ENCODE results near the gene FAM236A.
"Not testable (repeated sequence)": the region's sequence is repeated elsewhere in the genome, so short reads cannot be mapped to it uniquely, and the experiment has no call there.

Gene FAM236A

DNA sequence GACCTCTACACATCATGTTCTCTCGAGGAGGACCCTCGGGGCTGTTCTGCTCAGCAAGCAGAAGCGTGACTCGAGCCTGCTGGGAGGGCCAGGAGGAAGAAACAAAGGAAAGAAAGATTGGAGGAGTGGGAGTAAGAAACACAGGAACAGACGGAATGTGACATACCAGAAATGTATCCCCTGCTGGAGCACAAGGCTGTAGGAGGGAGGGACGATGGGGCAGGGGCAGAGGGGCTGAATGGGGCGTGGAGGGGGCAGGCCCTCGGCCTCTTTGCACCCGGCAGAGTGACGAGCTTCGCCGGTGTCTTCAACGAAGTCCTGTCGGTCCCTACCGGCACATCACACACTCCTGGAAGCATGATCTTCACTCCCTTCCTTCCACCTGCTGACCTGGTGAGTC is at the start of gene FAM236A:
TSS of gene FAM236A (plus strand) at position 301 of the 400 bp plus-strand sequence. CDS start at position 358, 57 bp downstream.
- DNase-seq (ENCODE audit: low read depth in 2 of 2), result not testable (repeated sequence)

DNA sequence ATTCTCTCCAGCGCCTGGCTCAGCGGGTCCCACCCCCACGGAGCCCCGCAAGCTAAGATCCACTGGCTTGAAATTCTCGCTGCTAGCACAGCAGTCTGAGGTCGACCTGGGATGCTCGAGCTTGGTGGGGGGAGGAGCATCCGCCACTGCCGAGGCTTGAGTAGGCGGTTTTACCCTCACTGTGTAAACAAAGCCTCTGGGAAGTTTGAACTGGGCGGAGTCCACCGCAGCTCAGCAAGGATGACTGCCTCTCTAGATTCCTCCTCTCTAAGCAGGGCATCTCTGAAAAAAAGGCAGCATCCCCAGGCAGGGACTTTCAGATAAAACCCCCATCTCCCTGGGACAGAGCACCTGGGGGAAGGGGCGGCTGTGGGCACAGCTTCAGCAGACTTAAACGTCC is 48.3 kb upstream of the FAM236A start:
- not testable (repeated sequence) for DNase-seq (ENCODE audit: low read depth in 2 of 2)

DNA sequence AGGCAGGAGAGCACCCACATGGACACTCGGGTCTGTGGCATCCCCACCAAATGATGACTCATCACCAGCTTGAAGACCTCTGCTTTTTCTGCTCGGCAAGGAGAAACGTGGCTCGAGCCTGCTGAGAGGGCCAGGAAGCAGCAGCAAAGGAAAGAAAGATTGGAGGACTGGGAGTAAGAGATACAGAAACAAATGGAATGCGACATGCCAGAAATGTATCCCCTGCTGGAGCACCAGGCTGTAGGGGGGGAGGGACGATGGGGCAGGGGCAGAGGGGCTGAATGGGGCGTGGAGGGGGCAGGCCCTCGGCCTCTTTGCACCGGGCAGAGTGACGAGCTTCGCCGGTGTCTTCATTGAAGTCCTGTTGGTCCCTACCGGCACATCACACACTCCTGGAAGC is 25.7 kb upstream of the FAM236A start, which contains the start of gene FAM236C:
TSS of gene FAM236C (plus strand) at position 301 of the 400 bp plus-strand sequence. CDS start 100 bp downstream, outside the sequence.
- DNase-seq (ENCODE audit: low read depth in 2 of 2), result not testable (repeated sequence)

DNA sequence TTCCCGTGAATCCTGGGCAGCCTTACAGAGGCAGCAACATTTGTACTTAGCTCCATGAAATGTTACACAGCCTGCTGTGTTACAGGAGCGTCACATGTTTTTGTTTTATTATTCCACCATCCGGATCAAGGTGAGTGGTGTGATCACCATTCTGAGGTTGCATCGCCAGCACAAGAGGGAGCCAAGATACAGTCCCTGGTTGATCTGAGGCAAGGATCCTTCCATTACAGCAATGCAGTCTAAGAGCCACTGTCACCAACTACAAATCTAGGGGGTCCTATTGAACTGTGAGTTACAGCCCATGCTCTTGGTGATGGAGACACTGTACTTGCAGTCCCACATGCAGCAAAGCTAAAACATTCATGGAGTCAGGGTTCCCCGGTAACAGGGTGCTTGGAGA is 21.9 kb upstream of the FAM236A start:
- DNase-seq (ENCODE audit: low read depth in 2 of 2), result not testable (repeated sequence)

DNA sequence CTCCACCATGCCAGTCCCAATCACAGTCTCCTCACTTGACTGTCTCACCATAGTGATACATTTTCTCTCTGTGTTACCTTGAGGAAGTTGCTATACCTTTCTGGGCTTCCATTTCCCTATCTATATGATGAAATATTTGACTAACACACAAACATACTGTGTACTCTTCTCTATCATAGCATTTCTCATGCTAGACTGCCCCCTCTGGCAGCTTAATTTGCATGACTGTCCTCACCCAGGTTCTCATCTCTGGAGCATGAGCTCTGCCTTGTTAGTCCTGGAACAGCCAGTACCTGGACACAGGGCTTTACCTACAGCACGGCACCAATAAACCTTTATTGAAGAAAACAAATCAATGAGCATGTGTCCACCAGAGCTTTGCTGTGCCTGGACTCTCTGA is 5.7 kb upstream of the FAM236A start:
- DNase-seq (ENCODE audit: low read depth in 2 of 2), result not testable (repeated sequence)

DNA sequence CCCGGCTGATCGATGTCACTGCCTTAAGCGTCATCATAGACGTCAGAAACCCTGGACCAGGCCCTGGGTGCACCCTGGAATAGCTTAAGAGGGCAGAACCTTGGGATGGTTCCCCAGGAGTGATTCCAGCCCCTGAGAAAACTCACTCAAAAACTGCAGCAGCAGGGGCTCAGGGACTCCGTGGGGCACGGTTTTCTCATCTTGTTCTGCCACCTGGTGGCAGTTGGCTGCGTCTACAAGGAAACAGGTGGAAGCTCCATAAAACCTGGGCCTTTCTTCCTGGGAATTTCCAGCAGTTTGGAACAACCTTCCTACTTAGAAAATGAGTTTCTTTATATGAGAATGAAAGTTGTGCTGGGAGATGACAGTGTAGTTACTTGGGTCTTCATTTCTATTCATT is 1.6 kb upstream of the FAM236A start:
- not testable (repeated sequence) for DNase-seq (ENCODE audit: low read depth in 2 of 2)

DNA sequence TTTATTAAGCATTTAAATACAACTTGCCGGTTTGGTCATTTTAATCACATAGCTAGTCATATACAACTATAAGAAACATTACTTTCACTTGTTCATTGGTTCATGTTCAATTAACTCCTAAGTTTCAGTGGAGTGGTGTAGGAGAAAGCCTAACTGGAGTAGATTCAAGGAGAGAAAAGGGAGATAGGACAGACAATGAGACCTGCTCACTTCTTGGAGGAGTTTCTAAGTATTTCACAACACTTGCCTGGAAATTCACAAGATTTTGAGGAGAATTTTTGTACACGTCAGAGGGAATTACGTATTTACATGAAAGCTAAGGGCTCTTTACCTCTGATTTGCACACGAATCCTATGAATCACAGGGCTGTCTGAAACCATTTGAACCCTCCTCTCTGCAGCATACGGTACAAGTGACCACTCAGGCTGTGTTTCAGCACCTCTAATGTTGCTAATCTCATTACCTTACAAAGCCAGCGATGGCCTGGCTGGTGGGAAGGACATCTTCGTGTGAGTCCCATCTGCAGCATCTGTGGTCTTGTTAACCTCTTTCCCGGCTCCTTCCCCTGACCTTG is 1.0 kb upstream of the FAM236A start:
- not testable (repeated sequence) for DNase-seq (ENCODE audit: low read depth in 2 of 2)

DNA sequence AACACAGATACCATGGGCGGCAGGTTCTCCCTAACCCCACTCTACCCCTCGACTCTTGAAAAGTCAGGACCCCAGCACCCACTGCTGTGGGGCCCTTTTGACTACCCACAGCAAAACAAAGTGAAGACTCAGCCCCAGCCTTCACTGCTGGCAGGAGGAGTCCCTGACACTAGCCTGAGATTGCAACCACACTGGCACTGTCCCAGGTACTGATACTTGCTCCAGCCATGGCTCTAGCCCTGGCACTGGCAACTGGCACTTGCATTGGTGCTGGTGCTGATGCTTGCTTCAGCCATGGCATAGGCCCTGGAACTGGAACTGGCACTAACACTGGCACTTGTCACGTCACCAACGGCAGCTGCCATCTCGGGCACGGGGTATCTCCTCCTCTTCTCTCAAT is 4.3 kb downstream of the FAM236A start:
- not testable (repeated sequence) for DNase-seq (ENCODE audit: low read depth in 2 of 2)

DNA sequence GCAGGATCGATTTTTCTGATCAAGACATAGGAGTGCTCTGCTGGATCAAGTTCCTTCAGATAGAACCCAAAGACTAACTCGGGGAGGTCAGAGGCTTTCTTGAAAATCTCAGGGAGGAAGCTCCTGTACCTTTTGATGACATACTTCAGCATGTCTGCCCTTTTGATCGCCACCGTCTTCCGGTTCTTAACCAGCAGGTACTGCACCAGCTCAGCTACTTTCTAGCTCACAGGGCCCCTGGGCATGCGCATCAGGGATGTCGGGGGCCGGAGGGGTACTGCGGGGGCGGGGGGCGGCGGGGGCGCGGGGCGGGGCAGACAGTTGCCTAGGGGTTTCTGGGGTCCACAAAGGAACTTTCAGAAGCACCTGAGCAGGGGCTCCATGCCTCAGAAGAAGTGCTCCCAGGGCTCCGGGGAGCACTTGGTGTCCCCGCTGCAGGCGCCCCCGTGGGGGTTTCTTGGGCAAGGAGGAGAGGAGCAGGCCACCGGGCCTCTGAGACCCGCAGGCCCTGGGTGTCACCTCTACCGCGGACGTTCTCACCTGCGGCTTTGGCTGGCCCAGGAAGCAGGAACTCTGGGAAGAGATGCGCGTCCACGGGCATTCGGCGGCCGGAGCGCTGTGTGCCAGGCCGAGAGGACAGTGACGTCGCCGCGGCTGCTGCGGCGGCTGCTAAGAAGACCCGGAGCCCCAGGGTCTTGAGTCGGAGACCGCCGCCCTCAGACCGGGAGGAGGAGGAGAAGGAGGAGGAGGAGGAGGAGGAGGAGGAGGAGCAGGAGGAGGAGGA is 5.2 kb downstream of the FAM236A start:
- not testable (repeated sequence) for DNase-seq (ENCODE audit: low read depth in 2 of 2)

DNA sequence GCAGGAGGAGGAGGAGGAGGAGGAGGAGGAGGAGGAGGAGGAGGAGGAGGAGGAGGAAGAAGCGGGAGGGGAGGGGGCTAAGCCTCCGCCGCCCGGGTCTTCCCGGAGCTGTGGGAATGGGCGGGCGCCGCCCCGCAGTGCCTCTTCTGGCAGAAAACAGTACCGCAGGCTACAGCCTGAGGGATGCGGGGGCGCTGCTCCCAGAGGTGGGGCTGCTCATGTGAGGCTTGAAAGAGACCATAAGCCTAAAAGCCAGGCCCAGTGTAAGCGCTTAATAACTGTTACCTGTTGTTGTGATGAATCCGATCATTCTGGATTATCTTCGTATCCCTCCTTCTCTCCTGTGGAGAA is 5.8 kb downstream of the FAM236A start, which contains the start of gene DMRTC1:
TSS of gene DMRTC1 (minus strand) at position 19 of the 351 bp plus-strand sequence. CDS start 68,143 bp downstream, outside the sequence.
- not testable (repeated sequence) for DNase-seq (ENCODE audit: low read depth in 2 of 2)

DNA sequence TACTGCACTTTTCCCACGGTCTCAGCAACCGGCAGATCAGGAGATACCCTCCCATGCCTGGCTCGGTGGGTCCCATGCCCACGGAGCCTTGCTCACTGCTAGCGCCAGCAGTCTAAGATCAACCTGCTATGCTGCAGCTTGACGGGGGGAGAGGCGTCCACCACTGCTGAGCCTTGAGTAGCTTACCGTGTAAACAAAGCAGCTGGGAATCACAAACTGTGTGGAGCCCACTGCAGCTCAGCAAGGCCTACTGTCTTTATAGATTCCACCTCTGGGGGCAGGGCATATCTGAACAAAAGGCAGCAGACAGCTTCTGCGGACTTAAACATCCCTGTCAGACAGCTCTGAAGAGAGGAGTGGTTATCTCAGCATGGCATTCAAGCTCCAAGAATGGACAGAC is 22.0 kb downstream of the FAM236A start:
- DNase-seq (ENCODE audit: low read depth in 2 of 2), result not testable (repeated sequence)

DNA sequence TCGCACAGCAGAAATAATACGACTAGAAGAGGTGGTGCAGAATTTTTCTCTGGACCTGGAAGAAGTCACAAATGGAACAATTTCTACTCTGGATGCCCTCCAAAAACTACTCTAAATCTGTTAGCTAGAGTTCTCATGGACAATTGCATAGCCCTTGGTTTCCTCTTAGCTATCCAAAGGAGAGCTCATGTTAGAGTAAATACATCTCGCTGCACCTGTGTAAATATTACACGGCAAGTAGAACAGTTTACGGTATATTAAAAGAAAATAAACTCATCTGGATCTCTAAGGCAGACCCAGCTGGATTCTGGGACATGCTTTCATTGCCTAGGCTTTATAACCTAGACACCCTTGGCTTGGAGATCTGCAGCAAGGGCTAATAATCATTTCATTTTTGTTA is 33.9 kb downstream of the FAM236A start:
- DNase-seq (ENCODE audit: low read depth in 2 of 2), result not testable (repeated sequence)

DNA sequence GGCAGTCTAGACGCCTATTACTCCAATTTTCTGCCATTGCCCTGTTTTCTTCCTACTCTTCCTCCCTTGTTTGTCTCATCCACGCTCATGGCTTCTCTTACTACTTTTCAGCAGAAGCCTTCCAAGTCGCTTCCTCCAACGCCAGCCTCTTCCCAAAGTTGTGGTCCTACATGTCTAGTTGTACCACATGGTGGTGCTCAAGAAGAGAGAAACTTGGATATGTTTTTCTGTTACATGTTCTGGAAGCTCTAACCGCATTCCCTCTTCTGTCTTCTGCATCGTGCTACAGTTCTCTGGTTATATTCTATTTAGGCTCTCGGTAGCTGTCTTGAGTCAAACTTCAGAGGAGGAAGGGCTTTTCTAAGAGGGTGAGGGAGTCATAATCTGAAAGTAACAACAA is 36.9 kb downstream of the FAM236A start:
- not testable (repeated sequence) for DNase-seq (ENCODE audit: low read depth in 2 of 2)

DNA sequence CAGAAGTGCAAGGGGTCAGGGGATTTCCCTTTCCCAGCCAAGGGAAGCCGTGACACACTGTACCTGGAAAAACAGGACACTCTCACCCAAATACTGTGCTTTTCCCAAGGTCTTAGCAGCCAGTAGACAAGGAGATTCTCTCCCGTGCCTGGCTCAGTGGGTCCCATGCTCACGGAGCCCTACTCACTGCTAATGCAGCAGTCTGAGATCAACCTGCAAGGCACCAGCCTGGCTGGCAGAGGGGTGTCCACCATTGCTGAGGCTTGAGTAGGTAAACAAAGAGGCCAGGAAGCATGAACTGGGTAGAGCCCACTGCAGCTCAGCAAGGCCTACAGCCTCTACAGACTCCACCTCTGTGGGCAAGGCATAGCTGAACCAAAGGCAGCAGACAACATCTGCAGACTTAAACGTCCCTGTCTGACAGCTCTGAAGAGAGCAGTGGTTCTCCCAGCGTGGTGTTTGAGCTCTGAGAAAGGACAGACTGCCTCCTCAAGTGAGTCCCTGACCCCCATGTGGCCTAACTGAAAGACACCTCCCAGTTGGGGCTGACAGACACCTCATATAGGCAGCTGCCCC is 43.0 kb downstream of the FAM236A start:
- not testable (repeated sequence) for DNase-seq (ENCODE audit: low read depth in 2 of 2)

Measured in stimulated activated CD8-positive, alpha-beta memory T cell treated with anti-CD3 and anti-CD28 coated beads, Interleukin-15, amount 100 ng/mL, for 48 hours (primary cell).